Measurements from ENCODE around the gene KCNIP1. TPM values are rescaled to one million over a fixed set of nuclear protein-coding genes. Genes with fewer than 3 reads are reported as not detected.

Gene KCNIP1
- total and polyA plus RNA-seq, 2 of the 8 experiments (the other 6 are each of a cell fraction or from before 2014, with no cell fraction given), result 0.52 to 0.83 TPM

- FAIRE-seq, result no peak
- TF ChIP-seq TCF12 (IDR thresholded peaks at IDR 0.05; ENCODE audit: low read depth, low read length) (no peak), SIN3A (conservative IDR thresholded peaks at IDR 0.05 in 1 of 2, IDR thresholded peaks at IDR 0.05 in 1 of 2; ENCODE audit: low read depth in 1 of 2, low read length in 2 of 2) (no peak), JUND (IDR thresholded peaks at IDR 0.05; ENCODE audit: low read length) (no peak), SUZ12 (IDR thresholded peaks at IDR 0.05; ENCODE audit: low read length) (no peak), SIRT6 (IDR thresholded peaks at IDR 0.05; ENCODE audit: low read length) (no peak), CHD2 (IDR thresholded peaks at IDR 0.05; ENCODE audit: low read length) (no peak), MAX (IDR thresholded peaks at IDR 0.05) (no peak), TAF7 (optimal IDR thresholded peaks at IDR 0.05; ENCODE audit: borderline replicate concordance, low read depth, low read length) (no peak), SP4 (IDR thresholded peaks at IDR 0.05; ENCODE audit: low read length) (no peak), MAFK (IDR thresholded peaks at IDR 0.05; ENCODE audit: low read depth, low read length) (no peak), TAF1 (IDR thresholded peaks at IDR 0.05; ENCODE audit: low read depth, low read length) (no peak), ATF2 (IDR thresholded peaks at IDR 0.05; ENCODE audit: low read length) (no peak)
These were observed 61.3 kb downstream of the KCNIP1 start for GRCh38 chr5:170565072-170565471.

More at GRCh38 chr5:170565072-170565471, 61.3 kb downstream of the KCNIP1 start:
- Histone ChIP-seq H4K8ac (ENCODE audit: extremely low read depth, insufficient read depth, low read length) (no peak overlapping the region), H2BK20ac (ENCODE audit: low read length) (no peak overlapping the region), H2AFZ (ENCODE audit: low read length) (no peak overlapping the region), H3K36me3 (ENCODE audit: control insufficient read depth in 2 of 4, insufficient read depth in 4 of 4, low read length in 3 of 4) (no peaks in the 10 kb centered on the region), H3K9ac (replicated peaks in 1 of 4; ENCODE audit: extremely low read depth in 1 of 4, low read depth in 3 of 4, low read length in 3 of 4) (no peak overlapping the region), H3K27me3 (replicated peaks in 1 of 4; ENCODE audit: control insufficient read depth in 3 of 4, extremely low read depth in 1 of 4, insufficient read depth in 3 of 4, low read length in 3 of 4) (no peaks in the 10 kb centered on the region; a peak in 1 of 7 replicates), H4K91ac (replicated peaks; ENCODE audit: insufficient read length, low read length) (no peak overlapping the region), H3K23me2 (ENCODE audit: low read depth, low read length) (no peaks in the 10 kb centered on the region), H3K23ac (ENCODE audit: insufficient read length) (no peak overlapping the region), H3K4me3 (ENCODE audit: extremely low read depth in 1 of 4, insufficient read depth in 2 of 4, low read depth in 3 of 4, low read length in 4 of 4) (no peak overlapping the region), H3K4ac (replicated peaks; ENCODE audit: insufficient read length, low read depth, low read length) (no peak overlapping the region), H3K27ac (ENCODE audit: low read depth, low read length) (no peak overlapping the region), H3K9me3 (ENCODE audit: insufficient read depth in 2 of 2, low read depth in 1 of 2, low read length in 1 of 2) (no peaks in the 10 kb centered on the region), H2BK5ac (ENCODE audit: low read depth, low read length) (no peak overlapping the region), H4K20me1 (replicated peaks in 1 of 2; ENCODE audit: control insufficient read depth in 1 of 2, insufficient read depth in 2 of 2, low read length in 2 of 2) (no peaks in the 10 kb centered on the region), H3K79me2 (ENCODE audit: control insufficient read depth in 1 of 2, insufficient read depth in 2 of 2, low read length in 2 of 2) (no peaks in the 10 kb centered on the region), H2AK5ac (ENCODE audit: low read depth, low read length) (no peak overlapping the region), H3K18ac (ENCODE audit: extremely low read depth, low read length) (no peak overlapping the region), H2BK12ac (ENCODE audit: low read depth, low read length) (no peak overlapping the region), H3K14ac (ENCODE audit: insufficient read length) (no peak overlapping the region), H2BK120ac (replicated peaks; ENCODE audit: low read depth, low read length) (no peak overlapping the region), H4K5ac (ENCODE audit: insufficient read length, low read depth, low read length) (no peak overlapping the region), H2BK15ac (ENCODE audit: low read length) (0 out of 2 replicates have a peak overlapping the region, but pooled peaks have one; percentile 18), H3K56ac (replicated peaks; ENCODE audit: insufficient read length, low read depth, low read length) (no peak overlapping the region), H3K4me1 (replicated peaks in 1 of 4; ENCODE audit: control insufficient read depth in 3 of 4, insufficient read depth in 4 of 4, low read length in 3 of 4) (peaks cover 0 to 5% (median 0%) of the 10 kb centered on the region in 4 experiments; a peak in 2 of 7 replicates), H3K4me2 (ENCODE audit: insufficient read depth in 1 of 2, low read depth in 2 of 2, low read length in 2 of 2) (no peak overlapping the region), H3K79me1 (ENCODE audit: low read depth, low read length) (no peaks in the 10 kb centered on the region)
- no peak for DNase-seq (ENCODE audit: low read depth in 1 of 2, low spot score in 2 of 2)
- WGBS, 2 experiments (ENCODE audit: extremely low coverage in 1 of 2, insufficient coverage in 1 of 2, insufficient read length in 1 of 2, insufficient replicate concordance in 2 of 2, low coverage in 1 of 2, low lambda C conversion rate in 2 of 2, missing lambda C conversion rate in 1 of 2), result 61% methylated on average over 3 of the region's 3 CpGs; no CpG with 5 or more reads in 1 of the 2 experiments
- POLR2A ChIA-PET (ENCODE audit: partially characterized antibody), result no interaction called here
- CTCF ChIA-PET (ENCODE audit: partially characterized antibody), result interaction anchor here (0.7 to 1.2 kb wide), 3 partner anchors 10 to 59 kb away, joined by 3 to 6 read pairs (median 3); no protein-coding TSS in a partner anchor

All from H1 (cell line).